ENCODE data around the gene DAD1.
"Not testable (repeated sequence)": the region's sequence is repeated elsewhere in the genome, so short reads cannot be mapped to it uniquely, and the experiment has no call there.

DAD1 gene

DNA sequence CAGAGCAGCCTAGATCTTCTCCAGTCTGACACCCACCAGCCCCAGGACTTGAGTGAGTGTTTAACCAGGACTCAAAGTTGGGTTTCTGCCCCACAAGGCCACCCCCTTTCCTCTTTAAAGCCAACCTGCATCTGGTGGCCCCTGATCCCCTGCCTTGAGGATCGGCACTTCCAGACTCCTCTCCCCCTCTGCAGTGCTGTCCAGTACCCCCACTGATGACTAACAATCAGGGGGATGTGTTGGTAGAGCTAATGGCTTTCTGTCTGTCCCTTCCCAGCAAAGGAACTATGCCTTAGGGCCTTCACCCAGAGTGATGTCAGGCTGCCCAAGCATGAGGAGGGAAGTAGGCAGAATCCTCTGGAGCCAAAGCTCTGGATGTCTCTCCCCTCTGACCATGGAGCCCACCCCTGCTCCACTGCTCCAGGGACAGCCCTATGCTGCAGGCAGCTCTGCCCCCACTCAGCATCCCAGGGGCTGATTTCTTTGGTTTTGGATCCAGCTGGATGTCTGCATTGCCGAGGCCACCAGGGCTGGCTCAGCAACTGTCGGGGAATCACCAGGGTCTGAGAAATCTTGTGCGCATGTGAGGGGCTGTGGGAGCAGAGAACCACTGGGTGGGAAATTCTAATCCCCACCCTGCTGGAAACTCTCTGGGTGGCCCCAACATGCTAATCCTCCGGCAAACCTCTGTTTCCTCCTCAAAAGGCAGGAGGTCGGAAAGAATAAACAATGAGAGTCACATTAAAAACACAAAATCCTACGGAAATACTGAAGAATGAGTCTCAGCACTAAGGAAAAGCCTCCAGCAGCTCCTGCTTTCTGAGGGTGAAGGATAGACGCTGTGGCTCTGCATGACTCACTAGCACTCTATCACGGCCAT, 42.9 kb downstream of the DAD1 start:
- Mint-ChIP-seq H3K27ac (peak overlapping the region; percentile 98), H3K4me3 (peak overlapping the region; percentile 83)

DNA sequence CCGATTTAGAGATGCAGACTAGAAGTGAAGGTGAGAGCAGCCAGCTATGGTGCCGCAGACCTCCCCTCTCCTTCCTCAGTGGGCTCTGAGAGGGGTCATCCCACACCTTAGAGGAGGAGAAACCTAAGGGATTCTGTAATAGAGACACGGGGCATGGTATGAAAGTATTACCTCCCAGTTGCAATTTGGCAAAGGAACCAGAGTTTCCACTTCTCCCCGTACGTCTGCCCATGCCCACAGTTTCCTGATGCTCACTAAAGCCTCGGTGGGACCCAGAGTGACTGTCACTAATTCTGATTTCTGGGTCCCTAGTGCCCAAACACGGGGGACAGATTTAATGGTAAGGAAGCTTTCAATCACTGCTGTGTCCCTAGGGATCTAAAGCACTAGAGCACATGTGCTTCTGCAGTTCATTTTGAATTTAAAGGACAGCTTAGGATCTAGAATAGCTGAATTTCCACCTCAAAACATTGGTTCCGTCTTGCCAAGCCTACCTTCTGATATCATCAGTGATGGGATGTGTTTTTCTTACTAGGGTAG, 44.1 kb downstream of the DAD1 start:
- no peaks in the 10 kb centered on the region for H3K27me3 Mint-ChIP-seq

More for the DNA sequence above, 42.9 kb downstream of the DAD1 start:
- Mint-ChIP-seq H3K36me3 (ENCODE audit: low read depth) (peaks cover 99% of the 10 kb centered on the region), H3K4me1 (ENCODE audit: low read depth) (peaks cover 99% of the 10 kb centered on the region), H3K9me3 (no peaks in the 10 kb centered on the region), H3K27me3 (no peaks in the 10 kb centered on the region)

GRCh38 chr14:22544406-22544805, 44.6 kb downstream of the DAD1 start:
- H3K4me3 Mint-ChIP-seq = peak overlapping the region; percentile 83
- H3K27ac Mint-ChIP-seq = peak overlapping the region; percentile 98
- H3K9me3 Mint-ChIP-seq = no peaks in the 10 kb centered on the region
- peaks cover 99% of the 10 kb centered on the region for H3K4me1 Mint-ChIP-seq (ENCODE audit: low read depth)
- H3K27me3 Mint-ChIP-seq = no peaks in the 10 kb centered on the region
- peaks cover 99% of the 10 kb centered on the region for H3K36me3 Mint-ChIP-seq (ENCODE audit: low read depth)

More for the DNA sequence above, 44.1 kb downstream of the DAD1 start:
- Mint-ChIP-seq H3K4me1 (ENCODE audit: low read depth) (peaks cover 99% of the 10 kb centered on the region), H3K9me3 (no peaks in the 10 kb centered on the region), H3K27ac (peak overlapping the region; percentile 98), H3K36me3 (ENCODE audit: low read depth) (peaks cover 99% of the 10 kb centered on the region), H3K4me3 (peak overlapping the region; percentile 83)

GRCh38 chr14:22543570-22544357, 45.3 kb downstream of the DAD1 start:
- Mint-ChIP-seq H3K4me3 (peak overlapping the region; percentile 83), H3K4me1 (ENCODE audit: low read depth) (peaks cover 99% of the 10 kb centered on the region), H3K27ac (peak overlapping the region; percentile 98), H3K36me3 (ENCODE audit: low read depth) (peaks cover 99% of the 10 kb centered on the region)
- H3K27me3 Mint-ChIP-seq, H3K9me3 Mint-ChIP-seq: not testable (repeated sequence)

DNA sequence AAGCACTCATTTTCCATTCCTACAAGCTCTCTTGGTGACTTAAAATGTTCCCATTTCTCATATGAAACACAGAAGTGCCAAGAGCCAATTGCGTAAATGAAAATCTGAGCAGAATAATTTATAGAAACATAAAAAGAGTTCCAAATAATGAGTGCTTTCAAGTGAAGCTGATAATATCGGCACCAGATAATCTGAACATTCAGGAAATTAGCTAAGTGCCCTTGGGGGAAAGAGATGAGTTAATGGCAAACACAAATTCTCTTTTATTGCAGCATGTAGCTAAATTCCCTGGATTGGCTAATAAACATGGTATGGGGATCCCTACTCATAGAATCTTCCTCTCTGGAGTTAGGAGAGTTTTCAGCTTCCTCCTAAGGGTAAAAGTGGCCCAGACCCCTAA, 46.7 kb downstream of the DAD1 start:
- peaks cover 100% of the 10 kb centered on the region for H3K4me1 Mint-ChIP-seq (ENCODE audit: low read depth)
- H3K27me3 Mint-ChIP-seq = no peaks in the 10 kb centered on the region
- peaks cover 99% of the 10 kb centered on the region for H3K36me3 Mint-ChIP-seq (ENCODE audit: low read depth)
- peak overlapping the region; percentile 83 for H3K4me3 Mint-ChIP-seq
- peak overlapping the region; percentile 98 for H3K27ac Mint-ChIP-seq
- no peaks in the 10 kb centered on the region for H3K9me3 Mint-ChIP-seq

- Mint-ChIP-seq H3K4me3 (peak overlapping the region; percentile 83), H3K36me3 (ENCODE audit: low read depth) (peaks cover 99% of the 10 kb centered on the region), H3K27me3 (no peaks in the 10 kb centered on the region), H3K27ac (peak overlapping the region; percentile 98), H3K9me3 (no peaks in the 10 kb centered on the region), H3K4me1 (ENCODE audit: low read depth) (peaks cover 100% of the 10 kb centered on the region)
Measured at GRCh38 chr14:22541721-22542120, 47.3 kb downstream of the DAD1 start.

GRCh38 chr14:22540811-22541360, 48.1 kb downstream of the DAD1 start:
- H3K9me3 Mint-ChIP-seq = no peaks in the 10 kb centered on the region
- peak overlapping the region; percentile 98 for H3K27ac Mint-ChIP-seq
- peak overlapping the region; percentile 83 for H3K4me3 Mint-ChIP-seq
- H3K27me3 Mint-ChIP-seq = no peaks in the 10 kb centered on the region
- H3K4me1 Mint-ChIP-seq (ENCODE audit: low read depth) = peaks cover 100% of the 10 kb centered on the region
- H3K36me3 Mint-ChIP-seq (ENCODE audit: low read depth) = peaks cover 96% of the 10 kb centered on the region

- H3K36me3 Mint-ChIP-seq (ENCODE audit: low read depth) = peaks cover 94% of the 10 kb centered on the region
- H3K27ac Mint-ChIP-seq = peak overlapping the region; percentile 98
- peak overlapping the region; percentile 83 for H3K4me3 Mint-ChIP-seq
Measured at GRCh38 chr14:22540293-22540692, 48.7 kb downstream of the DAD1 start.

DNA sequence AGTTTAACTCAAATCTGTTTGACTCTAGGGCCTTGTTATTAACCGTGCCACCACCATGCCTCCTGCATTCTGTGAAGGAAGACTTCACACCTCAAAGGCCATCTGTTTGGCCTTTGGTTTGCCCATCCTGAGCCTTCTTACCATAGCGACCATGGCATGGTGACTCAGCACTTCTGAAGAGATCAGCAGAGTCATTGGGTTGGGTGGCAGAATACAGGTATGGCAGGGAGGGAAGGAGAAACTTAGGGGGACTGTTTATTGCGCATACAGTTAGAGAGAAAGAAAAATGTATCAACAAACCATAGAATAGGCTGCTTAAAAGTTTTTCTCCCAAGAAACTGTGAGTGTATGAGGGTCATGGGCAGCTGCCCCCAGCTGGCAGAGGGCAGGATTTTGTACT, 49.2 kb downstream of the DAD1 start:
- H3K36me3 Mint-ChIP-seq (ENCODE audit: low read depth) = peaks cover 94% of the 10 kb centered on the region
- H3K27ac Mint-ChIP-seq = peak overlapping the region; percentile 98
- H3K4me1 Mint-ChIP-seq (ENCODE audit: low read depth) = peaks cover 100% of the 10 kb centered on the region
- H3K4me3 Mint-ChIP-seq = peak overlapping the region; percentile 83
- H3K27me3 Mint-ChIP-seq = no peaks in the 10 kb centered on the region
- no peaks in the 10 kb centered on the region for H3K9me3 Mint-ChIP-seq

More at GRCh38 chr14:22540293-22540692, 48.7 kb downstream of the DAD1 start:
- H3K27me3 Mint-ChIP-seq = no peaks in the 10 kb centered on the region
- no peaks in the 10 kb centered on the region for H3K9me3 Mint-ChIP-seq
- peaks cover 100% of the 10 kb centered on the region for H3K4me1 Mint-ChIP-seq (ENCODE audit: low read depth)

- H3K27ac Mint-ChIP-seq = peak overlapping the region; percentile 98
- no peaks in the 10 kb centered on the region for H3K27me3 Mint-ChIP-seq
- no peaks in the 10 kb centered on the region for H3K9me3 Mint-ChIP-seq
- peaks cover 99% of the 10 kb centered on the region for H3K4me1 Mint-ChIP-seq (ENCODE audit: low read depth)
- peaks cover 94% of the 10 kb centered on the region for H3K36me3 Mint-ChIP-seq (ENCODE audit: low read depth)
- H3K4me3 Mint-ChIP-seq = peak overlapping the region; percentile 83
Measured at GRCh38 chr14:22538671-22539228, 50.3 kb downstream of the DAD1 start.

DNA sequence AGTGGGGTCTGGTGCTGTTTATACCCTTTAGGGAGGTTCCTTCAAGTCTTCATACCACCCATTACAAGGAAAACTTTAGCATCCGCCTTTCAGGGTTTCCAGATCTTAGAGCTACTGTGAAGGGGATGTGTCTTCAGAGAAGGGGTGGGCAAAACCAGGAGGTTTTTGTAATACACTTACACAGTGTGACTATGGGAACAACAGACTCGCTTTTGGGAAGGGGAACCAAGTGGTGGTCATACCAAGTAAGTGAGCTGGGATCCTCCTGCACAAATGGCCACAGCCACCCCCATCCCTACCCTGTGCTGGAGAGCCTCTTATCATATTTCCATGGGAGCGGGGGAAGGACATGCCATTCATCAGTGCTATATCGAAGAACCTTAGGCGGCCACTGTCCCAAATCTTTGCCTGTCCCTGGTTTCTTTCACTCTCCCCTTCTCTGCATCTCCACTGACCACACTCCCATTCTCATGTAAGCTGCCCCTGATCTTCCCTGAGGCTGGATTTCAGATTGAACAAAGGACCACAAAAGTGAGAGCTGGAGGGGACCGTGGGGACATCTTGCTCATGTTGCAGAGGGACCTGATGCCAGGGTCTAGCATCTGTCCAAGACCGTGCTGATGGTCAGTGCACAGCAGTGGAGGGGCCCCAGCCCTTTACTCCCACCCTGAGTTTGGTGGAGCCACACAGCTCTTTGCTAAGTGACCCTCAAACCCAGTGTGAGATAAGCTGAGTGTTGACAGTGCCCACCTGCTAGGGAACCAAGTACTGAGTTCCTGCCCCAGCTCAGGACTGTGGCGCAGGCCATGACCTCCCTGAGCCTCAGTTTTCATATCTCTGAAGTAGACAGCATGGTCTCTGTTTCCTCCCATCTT, 51.4 kb downstream of the DAD1 start:
- H3K36me3 Mint-ChIP-seq (ENCODE audit: low read depth) = peaks cover 94% of the 10 kb centered on the region

GRCh38 chr14:22536853-22537338, 52.1 kb downstream of the DAD1 start:
- Mint-ChIP-seq H3K36me3 (ENCODE audit: low read depth) (peaks cover 94% of the 10 kb centered on the region), H3K27me3 (no peaks in the 10 kb centered on the region), H3K4me3 (peak overlapping the region; percentile 83), H3K9me3 (no peaks in the 10 kb centered on the region), H3K4me1 (ENCODE audit: low read depth) (peaks cover 99% of the 10 kb centered on the region), H3K27ac (peak overlapping the region; percentile 98)

More for the DNA sequence above, 51.4 kb downstream of the DAD1 start:
- peak overlapping the region; percentile 98 for H3K27ac Mint-ChIP-seq
- peaks cover 99% of the 10 kb centered on the region for H3K4me1 Mint-ChIP-seq (ENCODE audit: low read depth)
- H3K9me3 Mint-ChIP-seq = no peaks in the 10 kb centered on the region
- H3K27me3 Mint-ChIP-seq = no peaks in the 10 kb centered on the region
- peak overlapping the region; percentile 83 for H3K4me3 Mint-ChIP-seq

GRCh38 chr14:22535916-22536315, 53.1 kb downstream of the DAD1 start:
- Mint-ChIP-seq H3K4me3 (peak overlapping the region; percentile 83), H3K9me3 (no peaks in the 10 kb centered on the region), H3K27ac (peak overlapping the region; percentile 89), H3K4me1 (ENCODE audit: low read depth) (peaks cover 99% of the 10 kb centered on the region), H3K36me3 (ENCODE audit: low read depth) (peaks cover 94% of the 10 kb centered on the region), H3K27me3 (no peaks in the 10 kb centered on the region)
